HEK293 (cell line): ENCODE measurements around the gene RASL11B.

Experiments used
- ZBTB7A ChIP-seq: fragments of 450-650 bp; formaldehyde crosslinking; IDR thresholded peaks from 2 replicates; pipeline ENCODE4 v1.5.1; 2016; ENCODE audit warnings: low read depth, missing biosample characterization, missing genetic modification characterization
- ZNF114 ChIP-seq: fragments of 450-650 bp; formaldehyde crosslinking; IDR thresholded peaks from 2 replicates; pipeline ENCODE4 v1.5.0; 2017; ENCODE audit warnings: missing biosample characterization, missing genetic modification characterization
- ZNF121 ChIP-seq: fragments of 450-650 bp; formaldehyde crosslinking; IDR thresholded peaks from 2 replicates; pipeline ENCODE4 v1.5.1; 2016; ENCODE audit warnings: missing biosample characterization, missing genetic modification characterization
- ZNF23 ChIP-seq: fragments of 450-650 bp; formaldehyde crosslinking; IDR thresholded peaks from 2 replicates; pipeline ENCODE4 v1.5.1; 2016; ENCODE audit warnings: missing biosample characterization, missing genetic modification characterization, borderline replicate concordance
- ZNF341 ChIP-seq: fragments of 450-650 bp; formaldehyde crosslinking; IDR thresholded peaks from 2 replicates; pipeline ENCODE4; 2016; ENCODE audit warnings: low read depth, missing biosample characterization, missing genetic modification characterization
- TF ChIP-seq, protein P1 (sequence below): fragments of 450-650 bp; formaldehyde crosslinking; IDR thresholded peaks from 2 replicates; pipeline ENCODE4 v1.5.1; 2016; ENCODE audit warnings: missing biosample characterization, missing genetic modification characterization
- TF ChIP-seq, protein P2 (sequence below): fragments of 450-650 bp; formaldehyde crosslinking; IDR thresholded peaks from 2 replicates; pipeline ENCODE4 v1.5.1; 2016; ENCODE audit warnings: missing biosample characterization, missing genetic modification characterization, low read depth
- TF ChIP-seq, protein P3 (sequence below): IDR thresholded peaks from 2 replicates; pipeline ENCODE4 v1.6.1; 2011; ENCODE audit warnings: mild to moderate bottlenecking, low read depth, low read length, borderline replicate concordance

GRCh38 chr4:52869656-52870055 is 7.5 kb downstream of the RASL11B start:
- TF ChIP-seq ZNF23 (tag by site-specific recombination) (no peak), ZNF114 (tag by site-specific recombination) (no peak), ZNF121 (tag by site-specific recombination) (no peak), ZNF341 (tag by site-specific recombination) (no peak), ZBTB7A (tag by site-specific recombination) (no peak)
- TF ChIP-seq, protein P1, sequence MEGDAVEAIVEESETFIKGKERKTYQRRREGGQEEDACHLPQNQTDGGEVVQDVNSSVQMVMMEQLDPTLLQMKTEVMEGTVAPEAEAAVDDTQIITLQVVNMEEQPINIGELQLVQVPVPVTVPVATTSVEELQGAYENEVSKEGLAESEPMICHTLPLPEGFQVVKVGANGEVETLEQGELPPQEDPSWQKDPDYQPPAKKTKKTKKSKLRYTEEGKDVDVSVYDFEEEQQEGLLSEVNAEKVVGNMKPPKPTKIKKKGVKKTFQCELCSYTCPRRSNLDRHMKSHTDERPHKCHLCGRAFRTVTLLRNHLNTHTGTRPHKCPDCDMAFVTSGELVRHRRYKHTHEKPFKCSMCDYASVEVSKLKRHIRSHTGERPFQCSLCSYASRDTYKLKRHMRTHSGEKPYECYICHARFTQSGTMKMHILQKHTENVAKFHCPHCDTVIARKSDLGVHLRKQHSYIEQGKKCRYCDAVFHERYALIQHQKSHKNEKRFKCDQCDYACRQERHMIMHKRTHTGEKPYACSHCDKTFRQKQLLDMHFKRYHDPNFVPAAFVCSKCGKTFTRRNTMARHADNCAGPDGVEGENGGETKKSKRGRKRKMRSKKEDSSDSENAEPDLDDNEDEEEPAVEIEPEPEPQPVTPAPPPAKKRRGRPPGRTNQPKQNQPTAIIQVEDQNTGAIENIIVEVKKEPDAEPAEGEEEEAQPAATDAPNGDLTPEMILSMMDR = no peak
- TF ChIP-seq, protein P2, sequence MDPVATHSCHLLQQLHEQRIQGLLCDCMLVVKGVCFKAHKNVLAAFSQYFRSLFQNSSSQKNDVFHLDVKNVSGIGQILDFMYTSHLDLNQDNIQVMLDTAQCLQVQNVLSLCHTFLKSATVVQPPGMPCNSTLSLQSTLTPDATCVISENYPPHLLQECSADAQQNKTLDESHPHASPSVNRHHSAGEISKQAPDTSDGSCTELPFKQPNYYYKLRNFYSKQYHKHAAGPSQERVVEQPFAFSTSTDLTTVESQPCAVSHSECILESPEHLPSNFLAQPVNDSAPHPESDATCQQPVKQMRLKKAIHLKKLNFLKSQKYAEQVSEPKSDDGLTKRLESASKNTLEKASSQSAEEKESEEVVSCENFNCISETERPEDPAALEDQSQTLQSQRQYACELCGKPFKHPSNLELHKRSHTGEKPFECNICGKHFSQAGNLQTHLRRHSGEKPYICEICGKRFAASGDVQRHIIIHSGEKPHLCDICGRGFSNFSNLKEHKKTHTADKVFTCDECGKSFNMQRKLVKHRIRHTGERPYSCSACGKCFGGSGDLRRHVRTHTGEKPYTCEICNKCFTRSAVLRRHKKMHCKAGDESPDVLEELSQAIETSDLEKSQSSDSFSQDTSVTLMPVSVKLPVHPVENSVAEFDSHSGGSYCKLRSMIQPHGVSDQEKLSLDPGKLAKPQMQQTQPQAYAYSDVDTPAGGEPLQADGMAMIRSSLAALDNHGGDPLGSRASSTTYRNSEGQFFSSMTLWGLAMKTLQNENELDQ (tag by site-specific recombination) = no peak
- TF ChIP-seq, protein P3, sequence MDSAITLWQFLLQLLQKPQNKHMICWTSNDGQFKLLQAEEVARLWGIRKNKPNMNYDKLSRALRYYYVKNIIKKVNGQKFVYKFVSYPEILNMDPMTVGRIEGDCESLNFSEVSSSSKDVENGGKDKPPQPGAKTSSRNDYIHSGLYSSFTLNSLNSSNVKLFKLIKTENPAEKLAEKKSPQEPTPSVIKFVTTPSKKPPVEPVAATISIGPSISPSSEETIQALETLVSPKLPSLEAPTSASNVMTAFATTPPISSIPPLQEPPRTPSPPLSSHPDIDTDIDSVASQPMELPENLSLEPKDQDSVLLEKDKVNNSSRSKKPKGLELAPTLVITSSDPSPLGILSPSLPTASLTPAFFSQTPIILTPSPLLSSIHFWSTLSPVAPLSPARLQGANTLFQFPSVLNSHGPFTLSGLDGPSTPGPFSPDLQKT = no peak
